Endodermal cell (in vitro differentiated cells): ENCODE data around the gene CCDC181. TPM values are rescaled to one million over a fixed set of nuclear protein-coding genes. Genes with fewer than 3 reads are reported as not detected.

Experiments
- DNase-seq: peaks from one replicate; pipeline ENCODE4 v3.0.0-alpha.2; 2017
- H3K27ac ChIP-seq: 2 replicates; pipeline ENCODE4 v1.5.1; 2013; ENCODE audit warnings: mild to moderate bottlenecking, low read depth, low read length, moderate library complexity
- H3K27me3 ChIP-seq: 2 replicates; pipeline ENCODE4 v1.6.1; 2013; ENCODE audit warnings: mild to moderate bottlenecking, low read length, moderate library complexity; ENCODE audit not compliant: insufficient read depth, control insufficient read depth, poor library complexity, severe bottlenecking
- H3K36me3 ChIP-seq: 2 replicates; pipeline ENCODE4 v1.7.0; 2013; ENCODE audit warnings: mild to moderate bottlenecking, low read length, moderate library complexity; ENCODE audit not compliant: control insufficient read depth, insufficient read depth
- H3K4me1 ChIP-seq: one replicate; pipeline ENCODE4 v1.7.0; 2013; ENCODE audit warnings: low read length; ENCODE audit not compliant: control insufficient read depth, insufficient read depth
- H3K4me3 ChIP-seq: 2 replicates; pipeline ENCODE4 v1.5.1; 2013; ENCODE audit warnings: mild to moderate bottlenecking, low read length, moderate library complexity
- H3K9ac ChIP-seq: 2 replicates; pipeline ENCODE4 v1.6.1; 2013; ENCODE audit warnings: mild to moderate bottlenecking, low read length, moderate library complexity; ENCODE audit not compliant: poor library complexity, severe bottlenecking; ENCODE audit errors: extremely low read depth
- H3K9me3 ChIP-seq: 2 replicates; pipeline ENCODE4 v1.6.1; 2013; ENCODE audit warnings: mild to moderate bottlenecking, low read length, moderate library complexity; ENCODE audit not compliant: control insufficient read depth
- H3K27ac Mint-ChIP-seq: 2 replicates; pipeline ENCODE4 v1.8.0; 2020; ENCODE audit warnings: mixed read lengths
- H3K27me3 Mint-ChIP-seq: 2 replicates; pipeline ENCODE4 v1.8.0; 2021; ENCODE audit warnings: mild to moderate bottlenecking, mixed read lengths; ENCODE audit not compliant: insufficient read depth
- H3K36me3 Mint-ChIP-seq: 2 replicates; pipeline ENCODE4 v1.8.0; 2020; ENCODE audit warnings: low read depth, mixed read lengths
- H3K4me1 Mint-ChIP-seq: 2 replicates; pipeline ENCODE4 v1.8.0; 2020; ENCODE audit warnings: mixed read lengths
- H3K4me3 Mint-ChIP-seq: 2 replicates; pipeline ENCODE4 v1.8.0; 2020; ENCODE audit warnings: mild to moderate bottlenecking, moderate library complexity, mixed read lengths
- H3K9me3 Mint-ChIP-seq: 2 replicates; pipeline ENCODE4 v1.8.0; 2020; ENCODE audit warnings: mild to moderate bottlenecking, mixed read lengths
- WGBS, 2 experiments: methylation state at CpG; one replicate each; pipeline versions ENCODE4 v1.1.5 to v1.1.7; 2013; ENCODE audit warnings: missing lambda C conversion rate in 2 of 2, mixed read lengths in 1 of 2; ENCODE audit not compliant: insufficient coverage in 1 of 2, insufficient read length in 1 of 2; 5-methylcytosine and 5-hydroxymethylcytosine counted together
- long read RNA-seq, 4 experiments: library from polyadenylated mRNA in 2 of 4; library from RNA in 1 of 4; library from capped mRNA in 1 of 4; stranded (forward) in 3 of 4; unstranded in 1 of 4; transcript quantifications; one replicate each; pipeline ENCODE4 v2.0.0, GENCODE V29; 2020 to 2021; ENCODE audit warnings: inconsistent platforms in 1 of 4
- polyA plus RNA-seq, 2 experiments: library from polyadenylated mRNA; stranded (reverse); fragments of 50-300 nt; gene quantifications; one replicate each; pipeline ENCODE4 v1.2.3, GENCODE V29; 2013
- total RNA-seq, 2 donors: library from RNA; stranded (reverse); fragmentation: NEBNext Ultra II Directional in 1 of 2; extraction: Animal tissue kit (Norgen Biotek cat#: 25700) in 1 of 2; gene quantifications; 2 replicates in 1 of 2; 3 replicates in 1 of 2; pipeline ENCODE4 v1.2.1, GENCODE V29; 2021
- TF ChIP-seq, protein P1 (sequence below): fragments of 200-600 bp; sonication (generic); conservative IDR thresholded peaks from 2 replicates; pipeline ENCODE4 v1.5.0; 2021; ENCODE audit warnings: antibody characterized with exemption, mild to moderate bottlenecking

CCDC181 gene
- 1 to 10 TPM; 4.9 to 7.8 TPM for total RNA-seq
- 9.8 TPM for polyA plus RNA-seq (2013, experiment 1 of 2)
- polyA plus RNA-seq (2013, experiment 2 of 2) = 9.8 TPM
- long read RNA-seq, experiment 1, partial matches to known transcripts = 2 of 4 reads
- long read RNA-seq, experiment 1, other reads (novel, unspliced or antisense) = 0 of 4 reads
- long read RNA-seq, experiment 2, transcript CCDC181-202 (6 exons, 1,860 nt) = major isoform, 11 of 21 reads
- long read RNA-seq, experiment 2, partial matches to known transcripts = 2 of 21 reads
- long read RNA-seq, experiment 2, other reads (novel, unspliced or antisense) = 7 of 21 reads
- long read RNA-seq, experiment 3, partial matches to known transcripts = 6 of 11 reads
- long read RNA-seq, experiment 3, other reads (novel, unspliced or antisense) = 1 of 11 reads
- long read RNA-seq, experiment 4, transcript CCDC181-202 (6 exons, 1,860 nt) = major isoform, 10 of 24 reads
- long read RNA-seq, experiment 4, partial matches to known transcripts = 1 of 24 reads
- long read RNA-seq, experiment 4, other reads (novel, unspliced or antisense) = 8 of 24 reads

DNA sequence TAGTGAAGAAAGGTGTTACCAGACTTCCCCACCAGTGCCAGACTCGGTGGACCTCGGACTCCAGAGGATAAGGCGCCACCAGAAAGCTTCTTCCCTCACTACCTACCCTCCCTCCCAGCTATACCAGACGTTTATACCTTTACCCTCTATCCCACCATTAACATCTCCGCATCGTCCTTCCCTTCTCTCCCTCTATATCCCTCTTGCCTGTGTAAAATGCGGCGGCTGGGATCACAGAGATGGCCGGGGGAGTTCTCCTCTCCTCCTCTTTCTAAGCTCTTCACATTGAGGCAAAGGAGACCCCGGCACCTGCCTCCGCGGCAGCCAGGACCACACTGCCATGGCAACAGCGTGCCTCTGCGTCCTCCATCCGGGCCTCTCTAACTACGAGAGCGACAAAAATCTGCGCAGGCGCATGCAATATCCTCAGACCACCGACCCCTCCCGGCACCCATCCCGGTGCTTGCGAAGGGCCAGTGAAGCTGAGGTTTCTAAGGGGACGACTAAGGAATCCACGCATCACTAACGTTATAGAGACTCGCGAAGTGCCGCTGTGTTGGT lies at the start of gene CCDC181:
Gene CCDC181, minus strand, starts transcription at position 394 of the 561 bp plus-strand sequence. CDS start 2,547 bp downstream, outside the sequence.
- 0 to 2% methylated on average over 13 to 29 of the region's 29 CpGs for WGBS, 2 experiments
- Mint-ChIP-seq H3K36me3 (no peaks in the 10 kb centered on the region), H3K27me3 (peaks cover 54% of the 10 kb centered on the region), H3K4me3 (peak within 1 kb of the TSS; percentile 72), H3K4me1 (peaks cover 3% of the 10 kb centered on the region), H3K9me3 (no peaks in the 10 kb centered on the region), H3K27ac (no peak within 1 kb of the TSS)
- Histone ChIP-seq H3K36me3 (no peaks in the 10 kb centered on the region), H3K4me3 (peak within 1 kb of the TSS; percentile 85), H3K9me3 (no peaks in the 10 kb centered on the region), H3K27me3 (peaks cover 15% of the 10 kb centered on the region), H3K27ac (peak within 1 kb of the TSS; percentile 15), H3K9ac (peak within 1 kb of the TSS; percentile 21), H3K4me1 (no peaks in the 10 kb centered on the region)
- TF ChIP-seq, protein P1, sequence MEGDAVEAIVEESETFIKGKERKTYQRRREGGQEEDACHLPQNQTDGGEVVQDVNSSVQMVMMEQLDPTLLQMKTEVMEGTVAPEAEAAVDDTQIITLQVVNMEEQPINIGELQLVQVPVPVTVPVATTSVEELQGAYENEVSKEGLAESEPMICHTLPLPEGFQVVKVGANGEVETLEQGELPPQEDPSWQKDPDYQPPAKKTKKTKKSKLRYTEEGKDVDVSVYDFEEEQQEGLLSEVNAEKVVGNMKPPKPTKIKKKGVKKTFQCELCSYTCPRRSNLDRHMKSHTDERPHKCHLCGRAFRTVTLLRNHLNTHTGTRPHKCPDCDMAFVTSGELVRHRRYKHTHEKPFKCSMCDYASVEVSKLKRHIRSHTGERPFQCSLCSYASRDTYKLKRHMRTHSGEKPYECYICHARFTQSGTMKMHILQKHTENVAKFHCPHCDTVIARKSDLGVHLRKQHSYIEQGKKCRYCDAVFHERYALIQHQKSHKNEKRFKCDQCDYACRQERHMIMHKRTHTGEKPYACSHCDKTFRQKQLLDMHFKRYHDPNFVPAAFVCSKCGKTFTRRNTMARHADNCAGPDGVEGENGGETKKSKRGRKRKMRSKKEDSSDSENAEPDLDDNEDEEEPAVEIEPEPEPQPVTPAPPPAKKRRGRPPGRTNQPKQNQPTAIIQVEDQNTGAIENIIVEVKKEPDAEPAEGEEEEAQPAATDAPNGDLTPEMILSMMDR = no peak
- peak; percentile 96 for DNase-seq

DNA sequence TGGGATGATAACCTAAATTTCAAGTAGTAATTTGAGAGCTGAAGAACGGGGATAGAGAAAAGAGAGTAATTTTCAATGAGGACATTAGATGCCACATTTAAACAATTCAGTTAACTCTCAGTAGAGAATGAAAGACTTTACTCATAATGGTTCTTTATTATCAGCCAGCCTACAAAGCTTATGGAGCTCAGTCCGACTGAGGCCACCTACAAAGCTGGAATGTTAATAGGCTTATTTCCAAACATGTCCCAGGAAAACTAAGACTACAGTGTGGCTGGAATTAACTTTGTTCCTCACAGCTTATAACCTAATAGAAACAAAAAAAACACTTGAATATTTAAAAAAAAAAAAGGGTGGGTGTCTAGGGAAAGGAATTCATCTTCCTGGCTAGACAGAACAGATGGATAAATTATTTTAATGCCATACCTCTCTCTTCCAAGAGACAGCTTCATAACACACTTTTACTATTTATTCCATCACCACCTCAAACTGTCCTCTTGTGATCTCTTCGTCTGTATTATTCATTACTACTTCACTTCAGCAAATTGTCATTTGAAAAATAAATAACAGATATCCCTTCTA lies 48.6 kb upstream of the CCDC181 start:
- Histone ChIP-seq H3K27me3 (no peaks in the 10 kb centered on the region), H3K27ac (no peak overlapping the region), H3K36me3 (peaks cover 6% of the 10 kb centered on the region), H3K4me1 (peaks cover 11% of the 10 kb centered on the region), H3K9ac (no peak overlapping the region), H3K4me3 (no peak overlapping the region), H3K9me3 (no peaks in the 10 kb centered on the region)
- 67 to 88% methylated on average over 1 to 3 of the region's 3 CpGs for WGBS, 2 experiments
- TF ChIP-seq, protein P1 = no peak
- Mint-ChIP-seq H3K36me3 (peaks cover 7% of the 10 kb centered on the region), H3K4me3 (no peak overlapping the region), H3K9me3 (no peaks in the 10 kb centered on the region), H3K27ac (peak overlapping the region; percentile 37), H3K4me1 (peaks cover 30% of the 10 kb centered on the region), H3K27me3 (no peaks in the 10 kb centered on the region)
- no peak for DNase-seq

DNA sequence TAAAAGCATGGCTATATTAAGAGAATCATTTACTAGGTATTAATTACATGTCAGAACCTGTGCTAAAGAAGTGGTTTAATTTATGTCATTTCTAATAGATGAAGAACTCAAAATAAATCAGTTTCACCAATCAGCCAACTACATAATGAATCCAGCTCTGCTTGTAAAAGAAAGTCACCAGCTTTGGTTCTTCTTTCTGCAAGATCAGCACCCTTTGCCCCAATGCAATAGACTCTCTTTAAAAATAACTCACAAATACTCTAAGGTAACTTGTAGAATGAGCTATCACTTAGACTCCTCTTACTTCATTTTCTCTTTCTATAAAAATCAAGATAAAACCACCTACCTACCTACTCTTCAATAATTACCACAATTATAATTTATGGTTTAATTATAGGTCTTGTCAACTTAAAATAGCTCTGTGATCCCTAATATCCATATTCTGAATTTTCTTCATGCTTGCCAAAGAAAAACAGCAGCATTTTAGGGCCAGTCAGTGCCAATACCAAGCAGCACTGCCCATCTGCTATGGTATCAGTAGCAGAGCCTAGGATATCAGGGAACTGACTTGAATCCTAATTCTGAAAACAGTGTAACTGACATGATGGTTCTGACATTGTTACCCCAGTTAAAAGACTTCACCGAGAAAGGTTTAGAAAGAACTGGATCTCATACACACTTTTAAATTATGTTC lies 47.2 kb upstream of the CCDC181 start:
- Mint-ChIP-seq H3K36me3 (peaks cover 7% of the 10 kb centered on the region), H3K9me3 (no peaks in the 10 kb centered on the region), H3K4me1 (peaks cover 16% of the 10 kb centered on the region), H3K27me3 (no peaks in the 10 kb centered on the region), H3K27ac (no peak overlapping the region), H3K4me3 (no peak overlapping the region)
- Histone ChIP-seq H3K36me3 (peaks cover 6% of the 10 kb centered on the region), H3K27me3 (no peaks in the 10 kb centered on the region), H3K9ac (no peak overlapping the region), H3K4me3 (no peak overlapping the region), H3K9me3 (no peaks in the 10 kb centered on the region), H3K4me1 (peaks cover 6% of the 10 kb centered on the region), H3K27ac (no peak overlapping the region)
- DNase-seq = no peak
- TF ChIP-seq, protein P1 = no peak
- 100% methylated on average over 1 of the region's 1 CpG; no CpG with 5 or more reads in 1 of the 2 experiments for WGBS, 2 experiments
